Testis (tissue), 3 donors: ENCODE results near the gene SIRT7. TPM values are rescaled to one million over a fixed set of nuclear protein-coding genes. Genes with fewer than 3 reads are reported as not detected.
"Not testable (repeated sequence)": the region's sequence is repeated elsewhere in the genome, so short reads cannot be mapped to it uniquely, and the experiment has no call there.

Experiments used
- DNase-seq: peaks from one replicate; pipeline ENCODE4 v3.0.0-alpha.2; 2019
- H3K27ac ChIP-seq, 2 donors: fragments of 200-600 bp; sonication (generic); one replicate each; pipeline ENCODE4 v1.5.1; 2019
- H3K27me3 ChIP-seq: fragments of 200-600 bp; sonication (generic); one replicate; pipeline ENCODE4 v1.5.1; 2019
- H3K36me3 ChIP-seq: fragments of 200-600 bp; sonication (generic); one replicate; pipeline ENCODE4 v1.5.1; 2017; ENCODE audit warnings: low read depth; ENCODE audit errors: missing control alignments
- H3K4me1 ChIP-seq: fragments of 200-600 bp; sonication (generic); one replicate; pipeline ENCODE4 v1.5.1; 2019
- H3K4me3 ChIP-seq, 2 donors: fragments of 200-600 bp; sonication (generic); one replicate each; pipeline ENCODE4 v1.5.1; 2017 to 2019
- H3K9me3 ChIP-seq: fragments of 200-600 bp; sonication (generic); one replicate; pipeline ENCODE4 v1.5.1; 2017
- POLR2A ChIP-seq: fragments of 450-650 bp; IDR thresholded peaks from one replicate; pipeline ENCODE4 v1.6.1; 2017; ENCODE audit warnings: antibody characterized with exemption, mild to moderate bottlenecking, moderate library complexity
- whole genome bisulfite sequencing, 2 donors: methylation state at CpG; one replicate each; pipeline ENCODE4 v1.1.5; 2018; 5-methylcytosine and 5-hydroxymethylcytosine counted together
- intact Hi-C: fragments of 100-400 bp; cut with DNase I; formaldehyde crosslinking; loops from one replicate; pipeline ENCODE4 v1.15.1; 2023; ENCODE audit warnings: low total_unique reads
- polyA plus RNA-seq: library from polyadenylated mRNA; stranded (reverse); fragments of 350-450 nt; fragmentation: Illumina TruSeq; extraction: RNeasy Lipid Tissue Mini Kit (QIAGEN cat#74804); gene quantifications from one replicate; pipeline ENCODE4 v1.2.3, GENCODE V29; 2014; ENCODE audit warnings: low read depth, low replicate concordance; ENCODE audit not compliant: insufficient read depth
- total RNA-seq, 2 donors: library from RNA; depleted of rRNA; stranded (reverse); fragments of >200 nt; gene quantifications; one replicate each; pipeline ENCODE4 v1.2.3, GENCODE V29; 2016
- TF ChIP-seq, protein P1 (sequence below), 3 experiments: fragments of 450-650 bp in 2 of 3; fragments of 200-600 bp in 1 of 3; sonication (generic) in 1 of 3; IDR thresholded peaks; one replicate each; pipeline ENCODE4 v1.5.1; 2016 to 2019; ENCODE audit warnings: antibody characterized with exemption in 3 of 3, mild to moderate bottlenecking in 2 of 3, moderate library complexity in 1 of 3

The SIRT7 gene
- total and polyA plus RNA-seq, 3 donors from 2014 or later, result 34.1 to 59.3 (median 48.4) TPM

DNA sequence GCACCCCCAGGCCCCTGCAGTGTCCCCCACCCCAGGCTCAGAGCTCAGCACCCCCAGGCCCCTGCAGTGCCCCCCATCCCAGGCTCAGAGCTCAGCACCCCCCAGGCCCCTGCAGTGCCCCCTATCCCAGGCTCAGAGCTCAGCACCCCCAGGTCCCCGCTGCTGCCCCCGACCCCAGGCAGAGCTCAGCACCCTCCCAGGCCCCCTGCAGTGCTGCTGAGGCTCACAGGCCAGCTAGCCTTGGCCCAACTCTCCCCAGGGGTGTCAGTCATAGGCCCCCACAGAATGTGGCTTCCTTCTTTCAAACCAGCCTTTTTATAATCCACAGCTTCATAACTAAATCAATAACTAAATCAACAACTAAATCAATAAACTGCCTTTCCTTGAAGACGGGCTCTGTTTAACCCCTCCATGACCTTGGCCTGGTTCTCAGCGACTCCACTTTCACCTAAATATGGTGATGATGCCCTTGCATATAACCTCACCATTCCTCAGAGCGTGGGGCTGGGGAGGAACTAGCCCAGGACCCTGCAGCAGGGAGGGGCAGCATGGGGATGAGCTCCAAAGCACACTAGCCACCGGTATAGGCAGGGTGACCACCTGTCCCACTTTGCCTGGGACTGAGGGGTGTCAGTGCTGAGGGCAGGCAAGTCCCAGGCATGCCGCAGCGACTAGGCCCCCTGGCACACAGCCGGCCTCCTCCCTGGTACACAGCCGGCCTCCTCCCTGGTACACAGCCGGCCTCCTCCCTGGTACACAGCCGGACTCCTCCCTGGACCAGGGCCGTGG lies 38.0 kb upstream of the SIRT7 start:
- H3K27ac ChIP-seq, result no peak overlapping the region
- H3K4me3 ChIP-seq, result no peak overlapping the region
- H3K27me3 ChIP-seq, result no peaks in the 10 kb centered on the region
- 79 to 84% methylated on average over 9 to 12 of the region's 13 CpGs for WGBS, 2 donors
- intact Hi-C loops, result no loop called here
- H3K4me1 ChIP-seq, result no peaks in the 10 kb centered on the region
- DNase-seq, result no peak
- TF ChIP-seq, protein P1, sequence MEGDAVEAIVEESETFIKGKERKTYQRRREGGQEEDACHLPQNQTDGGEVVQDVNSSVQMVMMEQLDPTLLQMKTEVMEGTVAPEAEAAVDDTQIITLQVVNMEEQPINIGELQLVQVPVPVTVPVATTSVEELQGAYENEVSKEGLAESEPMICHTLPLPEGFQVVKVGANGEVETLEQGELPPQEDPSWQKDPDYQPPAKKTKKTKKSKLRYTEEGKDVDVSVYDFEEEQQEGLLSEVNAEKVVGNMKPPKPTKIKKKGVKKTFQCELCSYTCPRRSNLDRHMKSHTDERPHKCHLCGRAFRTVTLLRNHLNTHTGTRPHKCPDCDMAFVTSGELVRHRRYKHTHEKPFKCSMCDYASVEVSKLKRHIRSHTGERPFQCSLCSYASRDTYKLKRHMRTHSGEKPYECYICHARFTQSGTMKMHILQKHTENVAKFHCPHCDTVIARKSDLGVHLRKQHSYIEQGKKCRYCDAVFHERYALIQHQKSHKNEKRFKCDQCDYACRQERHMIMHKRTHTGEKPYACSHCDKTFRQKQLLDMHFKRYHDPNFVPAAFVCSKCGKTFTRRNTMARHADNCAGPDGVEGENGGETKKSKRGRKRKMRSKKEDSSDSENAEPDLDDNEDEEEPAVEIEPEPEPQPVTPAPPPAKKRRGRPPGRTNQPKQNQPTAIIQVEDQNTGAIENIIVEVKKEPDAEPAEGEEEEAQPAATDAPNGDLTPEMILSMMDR (IDR thresholded peaks at IDR 0.05), result no peak
- TF ChIP-seq POLR2A, result no peak
- H3K36me3 ChIP-seq, result no peaks in the 10 kb centered on the region
- H3K9me3 ChIP-seq, result no peaks in the 10 kb centered on the region

DNA sequence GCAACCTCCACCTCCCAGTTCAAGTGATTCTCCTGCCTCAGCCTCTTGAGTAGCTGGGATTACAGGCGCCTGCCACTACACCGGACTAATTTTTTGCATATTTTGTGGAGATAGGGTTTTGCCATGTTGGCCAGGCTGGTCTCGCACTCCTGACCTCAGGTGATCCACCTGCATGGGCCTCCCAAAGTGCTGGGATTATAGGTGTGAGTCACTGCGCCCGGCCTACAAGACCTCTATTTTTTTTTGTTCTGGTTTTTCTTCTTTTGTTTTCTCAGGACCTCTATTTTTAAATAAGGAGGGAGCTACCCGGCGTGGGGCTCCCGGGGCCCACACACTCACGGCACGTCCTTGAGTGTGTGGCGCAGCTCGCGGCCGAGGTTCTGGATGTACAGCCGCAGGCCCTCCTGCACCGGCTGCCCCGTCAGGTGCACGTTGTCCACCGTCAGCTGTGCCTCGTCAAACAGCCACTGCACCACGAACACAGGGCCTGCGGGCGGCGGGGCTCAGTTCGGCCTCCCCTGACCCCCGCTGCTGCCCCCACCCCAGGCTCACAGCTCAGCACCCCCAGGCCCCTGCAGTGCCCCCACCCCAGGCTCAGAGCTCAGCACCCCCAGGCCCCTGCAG lies 37.2 kb upstream of the SIRT7 start:
- intact Hi-C loops, result no loop called here
- 90 to 95% methylated on average over 23 to 26 of the region's 26 CpGs for WGBS, 2 donors
- Histone ChIP-seq H3K27me3 (no peaks in the 10 kb centered on the region), H3K4me3 (no peak overlapping the region), H3K27ac (no peak overlapping the region), H3K9me3 (no peaks in the 10 kb centered on the region), H3K36me3 (no peaks in the 10 kb centered on the region), H3K4me1 (no peaks in the 10 kb centered on the region)
- DNase-seq, result no peak
- TF ChIP-seq POLR2A, result no peak
- TF ChIP-seq, protein P1 (IDR thresholded peaks at IDR 0.05), result no peak

DNA sequence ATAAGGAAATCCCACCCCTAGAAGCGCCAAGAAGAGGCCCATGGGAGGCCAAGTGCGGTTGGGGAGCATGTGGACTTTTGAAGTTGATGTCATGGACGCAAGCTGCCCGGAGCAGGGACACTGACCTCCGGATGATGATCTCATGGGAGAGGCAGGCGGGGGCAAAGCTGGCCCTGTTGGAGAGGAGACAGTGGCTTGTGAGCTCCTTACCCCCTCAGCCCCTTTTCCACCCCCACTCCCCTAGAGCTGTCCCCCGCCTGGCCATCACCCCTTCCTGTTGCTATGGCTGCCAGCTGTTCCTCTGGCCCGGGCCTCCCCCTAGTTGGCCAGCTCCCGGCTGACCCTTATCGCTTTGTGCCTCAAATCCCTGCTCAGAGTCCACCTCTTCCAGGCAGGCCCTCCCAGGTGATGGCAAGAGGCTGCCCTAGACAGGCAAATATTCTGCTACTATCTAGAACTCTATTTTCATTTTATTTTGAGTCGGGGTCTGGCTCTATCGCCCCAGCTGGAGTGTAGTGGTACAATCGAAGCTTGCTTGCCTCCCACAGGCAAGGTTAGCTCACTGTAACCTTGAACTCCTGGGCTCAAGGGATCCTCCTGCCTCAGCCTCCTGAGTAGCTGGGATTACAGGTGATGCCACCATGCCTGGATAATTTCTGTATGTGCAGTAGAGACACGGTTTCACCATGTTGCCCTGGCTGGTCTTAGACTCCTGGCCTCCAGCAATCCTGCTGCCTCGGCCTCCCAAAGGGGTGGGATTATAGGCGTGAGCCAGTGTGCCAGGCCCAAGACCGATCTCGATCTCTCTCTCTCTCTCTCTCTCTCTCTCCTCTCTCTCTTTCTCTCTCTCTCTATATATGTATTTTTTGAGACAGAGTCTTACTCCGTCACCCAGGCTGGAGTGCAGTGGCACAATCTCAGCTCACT lies 36.4 kb upstream of the SIRT7 start:
- no peaks in the 10 kb centered on the region for H3K36me3 ChIP-seq
- no peaks in the 10 kb centered on the region for H3K27me3 ChIP-seq
- no peak overlapping the region for H3K4me3 ChIP-seq
- H3K9me3 ChIP-seq, result no peaks in the 10 kb centered on the region
- intact Hi-C loops, result no loop called here
- TF ChIP-seq, protein P1 (IDR thresholded peaks at IDR 0.05), result no peak
- no peak for TF ChIP-seq POLR2A
- H3K27ac ChIP-seq, result no peak overlapping the region
- H3K4me1 ChIP-seq, result no peaks in the 10 kb centered on the region
- DNase-seq, result no peak
- 75 to 76% methylated on average over 17 to 19 of the region's 19 CpGs for WGBS, 2 donors

DNA sequence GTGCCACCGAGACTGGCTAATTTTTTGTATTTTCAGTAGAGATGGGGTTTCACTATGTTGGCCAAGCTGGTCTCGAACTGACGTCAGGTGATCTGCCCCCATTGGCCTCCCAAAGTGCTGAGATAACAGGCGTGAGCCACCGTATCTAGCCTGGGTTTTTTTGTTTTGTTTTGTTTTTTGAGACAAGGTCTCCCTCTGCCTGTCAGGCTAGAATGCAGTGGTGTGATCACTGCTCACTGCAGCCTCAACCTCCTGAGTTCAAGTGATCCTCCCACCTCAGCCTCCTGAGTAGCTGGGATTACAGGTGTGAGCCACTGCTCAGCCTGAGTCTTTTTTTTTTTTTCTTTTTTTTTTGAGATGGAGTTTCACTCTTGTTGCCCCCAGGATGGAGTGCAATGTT lies 35.5 kb upstream of the SIRT7 start:
- intact Hi-C loops, H3K27ac ChIP-seq, H3K9me3 ChIP-seq, DNase-seq, H3K27me3 ChIP-seq, H3K4me1 ChIP-seq, H3K4me3 ChIP-seq, H3K36me3 ChIP-seq: not testable (repeated sequence)
- 67 to 69% methylated on average over 5 of the region's 5 CpGs for WGBS, 2 donors

DNA sequence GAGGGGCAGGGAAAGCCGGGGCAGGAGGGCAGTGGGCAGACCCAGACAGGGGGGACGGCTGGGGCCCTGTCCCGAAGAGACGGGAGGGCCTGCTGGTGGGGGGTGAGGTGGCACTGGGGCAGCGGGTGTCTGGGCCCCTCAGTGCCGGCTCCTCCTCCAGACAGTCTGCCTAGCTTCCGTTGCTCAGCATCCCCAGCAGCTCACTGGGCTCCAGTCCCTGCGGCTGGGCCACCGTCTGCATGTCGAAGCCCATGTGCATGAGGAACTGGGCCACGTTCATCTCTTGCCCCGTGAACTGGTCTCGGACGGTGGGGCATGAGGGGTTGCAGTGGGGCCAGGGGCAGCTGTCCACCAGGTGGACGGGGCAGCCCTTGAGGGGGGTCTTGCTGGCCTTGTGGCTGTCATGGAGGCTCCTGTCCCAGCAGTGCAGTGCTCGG lies 34.8 kb upstream of the SIRT7 start:
- 63 to 73% methylated on average over 6 to 13 of the region's 16 CpGs for WGBS, 2 donors
- H3K36me3 ChIP-seq, result no peaks in the 10 kb centered on the region
- H3K27me3 ChIP-seq, result no peaks in the 10 kb centered on the region
- H3K4me1 ChIP-seq, result no peaks in the 10 kb centered on the region
- no peak overlapping the region for H3K27ac ChIP-seq
- TF ChIP-seq, protein P1 (IDR thresholded peaks at IDR 0.05), result no peak
- TF ChIP-seq POLR2A, result no peak
- no peaks in the 10 kb centered on the region for H3K9me3 ChIP-seq
- intact Hi-C loops, result no loop called here
- no peak overlapping the region for H3K4me3 ChIP-seq
- no peak for DNase-seq
